Activated T-helper 1 cell treated with anti-CD3 and anti-CD28 coated beads, Interleukin-12 subunit alpha, Interleukin-12 subunit beta, Interleukin-2, Interleukin-4 antibody, amounts not matched to agents 30 ng/mL and 10 ng/mL and 1 ng/mL, durations not matched to agents 14 hours and 24 hours and 36 hours (primary cell): ENCODE data around the gene NDFIP1. TPM values are rescaled to one million over a fixed set of nuclear protein-coding genes. Genes with fewer than 3 reads are reported as not detected.
"Not testable (repeated sequence)": the region's sequence is repeated elsewhere in the genome, so short reads cannot be mapped to it uniquely, and the experiment has no call there.

Experiments
- DNase-seq: peaks from one replicate; pipeline ENCODE4 v3.0.0; 2021; ENCODE audit warnings: low spot score
- H3K27ac Mint-ChIP-seq: one replicate; pipeline ENCODE4 v1.8.0; 2021; ENCODE audit warnings: mild to moderate bottlenecking, mixed read lengths
- H3K27me3 Mint-ChIP-seq: one replicate; pipeline ENCODE4 v1.8.0; 2022; ENCODE audit warnings: mild to moderate bottlenecking, moderate library complexity, mixed read lengths; ENCODE audit not compliant: insufficient read depth
- H3K36me3 Mint-ChIP-seq: one replicate; pipeline ENCODE4 v1.8.0; 2021; ENCODE audit warnings: low read depth, mixed read lengths
- H3K4me1 Mint-ChIP-seq: one replicate; pipeline ENCODE4 v1.8.0; 2021; ENCODE audit warnings: low read depth, mixed read lengths
- H3K4me3 Mint-ChIP-seq: one replicate; pipeline ENCODE4 v1.8.0; 2021; ENCODE audit warnings: mild to moderate bottlenecking, moderate library complexity, mixed read lengths
- H3K9me3 Mint-ChIP-seq: one replicate; pipeline ENCODE4 v1.8.0; 2021; ENCODE audit warnings: mixed read lengths
- intact Hi-C: fragments of 100-400 bp; cut with micrococcal nuclease; formaldehyde crosslinking; loops from one replicate; pipeline ENCODE4 v1.15.1; 2024
- total RNA-seq: library from RNA; stranded (reverse); gene quantifications from 2 replicates; pipeline ENCODE4 v1.2.3, GENCODE V29; 2022

The NDFIP1 gene
- total RNA-seq, 1 donor from 2014 or later, result 119 TPM

GRCh38 chr5:142175461-142176142, 67.0 kb downstream of the NDFIP1 start:
- H3K4me3 Mint-ChIP-seq, result no peak overlapping the region
- no peak for DNase-seq
- H3K36me3 Mint-ChIP-seq, result no peaks in the 10 kb centered on the region
- H3K27me3 Mint-ChIP-seq, result peaks cover 5% of the 10 kb centered on the region
- no peak overlapping the region for H3K27ac Mint-ChIP-seq
- intact Hi-C loops, result no loop called here
- no peaks in the 10 kb centered on the region for H3K4me1 Mint-ChIP-seq
- H3K9me3 Mint-ChIP-seq, result no peaks in the 10 kb centered on the region

GRCh38 chr5:142176255-142176654, 67.7 kb downstream of the NDFIP1 start:
- H3K36me3 Mint-ChIP-seq, result no peaks in the 10 kb centered on the region
- H3K9me3 Mint-ChIP-seq, result no peaks in the 10 kb centered on the region
- no peak overlapping the region for H3K27ac Mint-ChIP-seq
- no peak for DNase-seq
- intact Hi-C loops, result no loop called here
- no peak overlapping the region for H3K4me3 Mint-ChIP-seq
- H3K4me1 Mint-ChIP-seq, result no peaks in the 10 kb centered on the region
- peaks cover 5% of the 10 kb centered on the region for H3K27me3 Mint-ChIP-seq

- H3K4me1 Mint-ChIP-seq, result no peaks in the 10 kb centered on the region
- intact Hi-C loops, result no loop called here
- H3K9me3 Mint-ChIP-seq, result no peaks in the 10 kb centered on the region
- no peak for DNase-seq
- H3K27ac Mint-ChIP-seq, result no peak overlapping the region
- H3K36me3 Mint-ChIP-seq, result no peaks in the 10 kb centered on the region
- H3K27me3 Mint-ChIP-seq, result peaks cover 5% of the 10 kb centered on the region
- no peak overlapping the region for H3K4me3 Mint-ChIP-seq
Measured at GRCh38 chr5:142178651-142179050, 70.1 kb downstream of the NDFIP1 start.

GRCh38 chr5:142179776-142180387, 71.3 kb downstream of the NDFIP1 start:
- intact Hi-C loops, result no loop called here

GRCh38 chr5:142181096-142181495, 72.5 kb downstream of the NDFIP1 start:
- intact Hi-C loops, result no loop called here
- Mint-ChIP-seq H3K27ac (no peak overlapping the region), H3K36me3 (no peaks in the 10 kb centered on the region), H3K4me1 (no peaks in the 10 kb centered on the region), H3K27me3 (peaks cover 6% of the 10 kb centered on the region), H3K4me3 (no peak overlapping the region), H3K9me3 (no peaks in the 10 kb centered on the region)
- DNase-seq, result no peak

More at GRCh38 chr5:142179776-142180387, 71.3 kb downstream of the NDFIP1 start:
- H3K9me3 Mint-ChIP-seq, result no peaks in the 10 kb centered on the region
- peaks cover 5% of the 10 kb centered on the region for H3K27me3 Mint-ChIP-seq
- H3K36me3 Mint-ChIP-seq, result no peaks in the 10 kb centered on the region
- H3K4me1 Mint-ChIP-seq, result no peaks in the 10 kb centered on the region
- no peak for DNase-seq
- H3K4me3 Mint-ChIP-seq, result no peak overlapping the region
- no peak overlapping the region for H3K27ac Mint-ChIP-seq

GRCh38 chr5:142181547-142182163, 73.1 kb downstream of the NDFIP1 start:
- Mint-ChIP-seq H3K9me3 (no peaks in the 10 kb centered on the region), H3K27me3 (peaks cover 8% of the 10 kb centered on the region), H3K4me1 (no peaks in the 10 kb centered on the region), H3K4me3 (no peak overlapping the region), H3K27ac (no peak overlapping the region), H3K36me3 (no peaks in the 10 kb centered on the region)
- DNase-seq, result no peak
- intact Hi-C loops, result no loop called here

- no peak for DNase-seq
- peaks cover 10% of the 10 kb centered on the region for H3K27me3 Mint-ChIP-seq
Measured at GRCh38 chr5:142182840-142183239, 74.3 kb downstream of the NDFIP1 start.

GRCh38 chr5:142183561-142183960, 75.0 kb downstream of the NDFIP1 start:
- Mint-ChIP-seq H3K27ac (no peak overlapping the region), H3K9me3 (no peaks in the 10 kb centered on the region), H3K4me1 (no peaks in the 10 kb centered on the region), H3K36me3 (no peaks in the 10 kb centered on the region), H3K4me3 (no peak overlapping the region), H3K27me3 (peaks cover 10% of the 10 kb centered on the region)
- no peak for DNase-seq
- intact Hi-C loops, result no loop called here

More at GRCh38 chr5:142182840-142183239, 74.3 kb downstream of the NDFIP1 start:
- Mint-ChIP-seq H3K36me3 (no peaks in the 10 kb centered on the region), H3K27ac (no peak overlapping the region), H3K4me3 (no peak overlapping the region), H3K9me3 (no peaks in the 10 kb centered on the region), H3K4me1 (no peaks in the 10 kb centered on the region)
- intact Hi-C loops, result no loop called here

GRCh38 chr5:142184988-142185387, 76.4 kb downstream of the NDFIP1 start:
- intact Hi-C loops, result no loop called here
- H3K4me1 Mint-ChIP-seq, result no peaks in the 10 kb centered on the region
- H3K4me3 Mint-ChIP-seq, result no peak overlapping the region
- no peak overlapping the region for H3K27ac Mint-ChIP-seq
- H3K36me3 Mint-ChIP-seq, result no peaks in the 10 kb centered on the region
- no peaks in the 10 kb centered on the region for H3K9me3 Mint-ChIP-seq
- H3K27me3 Mint-ChIP-seq, result peaks cover 10% of the 10 kb centered on the region
- no peak for DNase-seq

GRCh38 chr5:142186514-142186856, 77.9 kb downstream of the NDFIP1 start:
- intact Hi-C loops, result no loop called here
- Mint-ChIP-seq H3K27ac (no peak overlapping the region), H3K9me3 (no peaks in the 10 kb centered on the region), H3K36me3 (no peaks in the 10 kb centered on the region), H3K4me1 (no peaks in the 10 kb centered on the region), H3K4me3 (no peak overlapping the region), H3K27me3 (peaks cover 10% of the 10 kb centered on the region)
- no peak for DNase-seq

GRCh38 chr5:142186857-142187594, 78.4 kb downstream of the NDFIP1 start:
- no peaks in the 10 kb centered on the region for H3K9me3 Mint-ChIP-seq
- H3K36me3 Mint-ChIP-seq, result no peaks in the 10 kb centered on the region
- H3K4me3 Mint-ChIP-seq, result no peak overlapping the region
- DNase-seq, result no peak
- intact Hi-C loops, result no loop called here
- H3K27me3 Mint-ChIP-seq, result peaks cover 10% of the 10 kb centered on the region
- no peaks in the 10 kb centered on the region for H3K4me1 Mint-ChIP-seq
- no peak overlapping the region for H3K27ac Mint-ChIP-seq

- H3K9me3 Mint-ChIP-seq, intact Hi-C loops, H3K4me1 Mint-ChIP-seq: not testable (repeated sequence)
Measured at GRCh38 chr5:142188691-142189090, 80.1 kb downstream of the NDFIP1 start.

GRCh38 chr5:142189813-142190212, 81.2 kb downstream of the NDFIP1 start:
- Mint-ChIP-seq H3K4me1 (no peaks in the 10 kb centered on the region), H3K36me3 (no peaks in the 10 kb centered on the region), H3K27me3 (peaks cover 10% of the 10 kb centered on the region), H3K27ac (no peak overlapping the region), H3K9me3 (no peaks in the 10 kb centered on the region), H3K4me3 (no peak overlapping the region)
- DNase-seq, result no peak
- intact Hi-C loops, result no loop called here

More at GRCh38 chr5:142188691-142189090, 80.1 kb downstream of the NDFIP1 start:
- not testable (repeated sequence) for DNase-seq, H3K4me3 Mint-ChIP-seq, H3K27me3 Mint-ChIP-seq, H3K36me3 Mint-ChIP-seq
- H3K27ac Mint-ChIP-seq, result peak overlapping the region; percentile 40
